ENCODE results near the gene RBMS3.

The RBMS3 gene

DNA sequence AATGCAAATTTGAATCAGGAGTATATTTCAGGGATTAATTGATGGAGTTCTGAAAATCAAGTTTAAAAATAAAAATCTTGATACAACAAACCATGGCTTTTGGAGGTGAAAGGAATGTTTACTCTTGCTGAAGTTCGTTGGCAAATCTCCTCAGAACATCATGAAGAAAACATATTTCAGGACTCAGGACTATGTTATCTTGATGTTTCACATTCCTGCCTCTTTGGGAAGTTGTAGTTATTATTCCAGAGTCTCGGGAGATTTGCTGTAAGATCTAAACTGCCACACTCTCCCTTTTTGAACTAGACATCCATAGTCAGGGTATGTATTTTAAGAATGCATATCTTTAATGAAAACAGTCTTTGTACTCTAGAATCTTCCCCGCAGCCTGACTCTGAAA lies 271.2 kb downstream of the RBMS3 start:
- DNase-seq: no peak
- Mint-ChIP-seq H3K4me1 (ENCODE audit: low read depth) (peaks cover 8% of the 10 kb centered on the region), H3K27ac (no peak overlapping the region), H3K9me3 (no peaks in the 10 kb centered on the region), H3K4me3 (no peak overlapping the region), H3K27me3 (no peaks in the 10 kb centered on the region), H3K36me3 (ENCODE audit: low read depth) (no peaks in the 10 kb centered on the region)

- Mint-ChIP-seq H3K27me3 (no peaks in the 10 kb centered on the region), H3K27ac (no peak overlapping the region), H3K9me3 (no peaks in the 10 kb centered on the region), H3K4me3 (no peak overlapping the region), H3K36me3 (ENCODE audit: low read depth) (no peaks in the 10 kb centered on the region), H3K4me1 (ENCODE audit: low read depth) (peaks cover 8% of the 10 kb centered on the region)
- no peak for DNase-seq
Observed at GRCh38 chr3:29554566-29554965, 273.7 kb downstream of the RBMS3 start.

DNA sequence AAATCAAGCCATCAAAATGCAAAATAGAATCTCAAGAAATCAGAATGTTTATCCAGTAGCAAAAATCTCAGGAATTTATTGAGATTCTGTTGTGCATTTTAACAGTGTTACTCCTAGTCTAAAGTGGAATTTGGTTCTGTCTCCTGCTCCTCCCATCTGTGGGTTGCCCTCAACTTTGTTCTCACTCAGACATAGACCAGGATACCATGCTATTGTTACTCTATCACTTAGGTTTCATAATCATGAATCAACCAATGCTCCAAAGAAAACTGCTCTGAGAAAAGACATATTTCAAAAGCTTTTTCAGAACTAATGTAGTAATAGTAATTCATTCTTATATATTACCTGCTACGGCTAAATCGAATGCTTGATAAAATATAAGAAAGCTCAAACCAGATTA lies 274.7 kb downstream of the RBMS3 start:
- no peaks in the 10 kb centered on the region for H3K27me3 Mint-ChIP-seq

GRCh38 chr3:29557186-29557585 lies 276.3 kb downstream of the RBMS3 start:
- DNase-seq: no peak
- no peak overlapping the region for H3K4me3 Mint-ChIP-seq
- H3K27ac Mint-ChIP-seq: no peak overlapping the region
- H3K36me3 Mint-ChIP-seq (ENCODE audit: low read depth): no peaks in the 10 kb centered on the region
- no peaks in the 10 kb centered on the region for H3K9me3 Mint-ChIP-seq
- peaks cover 8% of the 10 kb centered on the region for H3K4me1 Mint-ChIP-seq (ENCODE audit: low read depth)
- no peaks in the 10 kb centered on the region for H3K27me3 Mint-ChIP-seq

More for the DNA sequence above, 274.7 kb downstream of the RBMS3 start:
- Mint-ChIP-seq H3K4me1 (ENCODE audit: low read depth) (peaks cover 8% of the 10 kb centered on the region), H3K4me3 (no peak overlapping the region), H3K36me3 (ENCODE audit: low read depth) (no peaks in the 10 kb centered on the region), H3K27ac (no peak overlapping the region), H3K9me3 (no peaks in the 10 kb centered on the region)
- DNase-seq: no peak

DNA sequence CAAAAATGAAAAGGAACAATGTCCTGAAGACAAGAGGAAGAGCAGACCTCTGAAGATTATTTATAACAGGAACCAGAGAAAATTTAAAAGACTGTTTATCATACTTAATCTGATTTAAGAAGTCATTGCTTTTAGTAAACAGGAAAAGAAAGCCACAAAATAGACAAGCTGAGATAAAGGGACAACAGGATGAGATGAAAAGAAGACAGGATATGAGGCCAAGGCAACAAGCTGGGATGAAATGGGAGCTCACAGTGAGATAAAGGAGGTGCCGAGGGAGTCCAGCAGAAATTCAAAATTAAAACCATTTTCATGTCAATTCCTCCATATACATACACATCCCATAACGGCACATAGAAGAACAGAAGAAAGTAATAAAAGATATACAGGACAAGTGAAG lies 277.0 kb downstream of the RBMS3 start:
- Mint-ChIP-seq H3K27me3 (no peaks in the 10 kb centered on the region), H3K36me3 (ENCODE audit: low read depth) (no peaks in the 10 kb centered on the region), H3K27ac (no peak overlapping the region), H3K4me1 (ENCODE audit: low read depth) (peaks cover 8% of the 10 kb centered on the region), H3K9me3 (no peaks in the 10 kb centered on the region), H3K4me3 (no peak overlapping the region)
- DNase-seq: no peak

GRCh38 chr3:29559741-29560465 lies 279.0 kb downstream of the RBMS3 start:
- no peak for DNase-seq
- Mint-ChIP-seq H3K36me3 (ENCODE audit: low read depth) (no peaks in the 10 kb centered on the region), H3K4me3 (no peak overlapping the region), H3K9me3 (no peaks in the 10 kb centered on the region), H3K27ac (no peak overlapping the region), H3K4me1 (ENCODE audit: low read depth) (peaks cover 2% of the 10 kb centered on the region), H3K27me3 (no peaks in the 10 kb centered on the region)

- Mint-ChIP-seq H3K36me3 (ENCODE audit: low read depth) (no peaks in the 10 kb centered on the region), H3K27me3 (no peaks in the 10 kb centered on the region), H3K27ac (no peak overlapping the region), H3K4me1 (ENCODE audit: low read depth) (no peaks in the 10 kb centered on the region), H3K9me3 (no peaks in the 10 kb centered on the region), H3K4me3 (no peak overlapping the region)
- no peak for DNase-seq
Observed at GRCh38 chr3:29561651-29562149, 280.8 kb downstream of the RBMS3 start.

GRCh38 chr3:29565236-29565635 lies 284.4 kb downstream of the RBMS3 start:
- Mint-ChIP-seq H3K27me3 (no peaks in the 10 kb centered on the region), H3K4me1 (ENCODE audit: low read depth) (no peaks in the 10 kb centered on the region), H3K27ac (no peak overlapping the region), H3K36me3 (ENCODE audit: low read depth) (no peaks in the 10 kb centered on the region), H3K4me3 (no peak overlapping the region), H3K9me3 (no peaks in the 10 kb centered on the region)
- no peak for DNase-seq

DNA sequence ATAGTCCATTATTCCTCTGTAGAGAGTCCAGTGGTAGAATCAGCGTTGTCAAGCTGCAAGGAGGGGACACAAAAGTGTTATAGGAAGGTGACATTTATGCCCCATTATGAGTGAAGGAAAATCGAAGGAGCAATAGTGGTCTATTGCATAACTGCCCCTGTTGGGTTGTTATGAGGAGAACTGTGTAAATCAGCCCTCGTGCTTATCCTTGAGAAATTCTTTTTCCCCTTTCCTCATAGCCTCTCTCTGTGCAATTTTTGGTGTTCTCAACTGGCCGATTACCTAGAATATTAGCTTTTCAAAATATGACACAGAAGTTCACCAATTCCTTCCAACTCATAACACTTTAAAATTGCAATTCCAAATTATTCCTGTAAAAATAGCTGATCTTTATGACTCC lies 286.6 kb downstream of the RBMS3 start:
- Mint-ChIP-seq H3K36me3 (ENCODE audit: low read depth) (no peaks in the 10 kb centered on the region), H3K4me3 (no peak overlapping the region), H3K4me1 (ENCODE audit: low read depth) (no peaks in the 10 kb centered on the region), H3K27ac (no peak overlapping the region), H3K27me3 (no peaks in the 10 kb centered on the region), H3K9me3 (peaks cover 2% of the 10 kb centered on the region)
- no peak for DNase-seq

GRCh38 chr3:29568355-29568754 lies 287.5 kb downstream of the RBMS3 start:
- H3K9me3 Mint-ChIP-seq: peaks cover 2% of the 10 kb centered on the region
- H3K4me3 Mint-ChIP-seq: no peak overlapping the region
- H3K36me3 Mint-ChIP-seq (ENCODE audit: low read depth): no peaks in the 10 kb centered on the region
- DNase-seq: no peak
- H3K4me1 Mint-ChIP-seq (ENCODE audit: low read depth): no peaks in the 10 kb centered on the region
- no peak overlapping the region for H3K27ac Mint-ChIP-seq
- H3K27me3 Mint-ChIP-seq: no peaks in the 10 kb centered on the region

DNA sequence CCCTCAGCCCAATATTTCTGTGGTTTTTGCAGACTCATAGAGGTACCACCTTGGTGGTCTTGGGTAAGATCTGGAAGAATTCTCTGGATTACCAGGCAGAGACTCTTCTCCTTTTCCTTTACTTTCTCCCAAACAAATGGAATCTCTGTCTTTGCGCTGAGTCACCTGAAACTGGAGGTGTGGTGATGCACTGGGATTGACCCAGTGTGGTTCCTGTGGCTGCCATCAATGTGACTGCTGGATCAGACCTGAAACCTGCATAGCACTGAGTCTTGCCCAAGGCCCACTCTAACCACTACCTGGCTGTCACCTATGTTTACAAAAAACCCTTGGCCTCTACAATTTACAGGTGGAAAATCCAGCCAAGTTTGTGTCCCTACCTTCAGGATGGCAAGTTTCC lies 295.3 kb downstream of the RBMS3 start:
- Mint-ChIP-seq H3K4me1 (ENCODE audit: low read depth) (no peaks in the 10 kb centered on the region), H3K27me3 (no peaks in the 10 kb centered on the region), H3K36me3 (ENCODE audit: low read depth) (no peaks in the 10 kb centered on the region), H3K9me3 (peaks cover 1% of the 10 kb centered on the region), H3K4me3 (no peak overlapping the region), H3K27ac (no peak overlapping the region)
- no peak for DNase-seq

GRCh38 chr3:29576675-29577074 lies 295.8 kb downstream of the RBMS3 start:
- Mint-ChIP-seq H3K27me3 (no peaks in the 10 kb centered on the region), H3K27ac (no peak overlapping the region), H3K4me3 (no peak overlapping the region), H3K4me1 (ENCODE audit: low read depth) (no peaks in the 10 kb centered on the region), H3K9me3 (no peaks in the 10 kb centered on the region), H3K36me3 (ENCODE audit: low read depth) (no peaks in the 10 kb centered on the region)
- DNase-seq: no peak

DNA sequence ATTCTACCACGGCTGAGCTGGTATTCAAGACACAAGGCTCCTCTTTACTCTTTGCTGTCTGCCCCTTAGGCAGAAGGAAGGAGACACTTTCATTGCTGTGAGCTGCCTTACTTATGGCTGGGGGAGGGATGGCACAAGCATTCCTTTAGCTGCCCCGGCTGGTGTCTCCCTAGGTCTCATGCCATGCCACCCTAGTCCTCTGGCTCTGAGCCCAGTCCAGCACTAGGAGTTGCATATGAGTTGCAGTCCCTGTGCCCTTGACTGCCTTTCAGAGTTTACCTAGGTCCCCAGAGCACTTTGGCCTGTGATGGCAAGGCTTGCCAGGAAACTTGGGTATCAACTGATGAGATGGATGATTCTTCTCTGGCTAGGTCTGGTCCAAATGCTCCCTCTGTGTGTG lies 296.4 kb downstream of the RBMS3 start:
- H3K36me3 Mint-ChIP-seq (ENCODE audit: low read depth): no peaks in the 10 kb centered on the region
- no peak overlapping the region for H3K27ac Mint-ChIP-seq
- no peaks in the 10 kb centered on the region for H3K27me3 Mint-ChIP-seq
- no peaks in the 10 kb centered on the region for H3K4me1 Mint-ChIP-seq (ENCODE audit: low read depth)
- no peak for DNase-seq
- no peaks in the 10 kb centered on the region for H3K9me3 Mint-ChIP-seq
- no peak overlapping the region for H3K4me3 Mint-ChIP-seq

- no peak overlapping the region for H3K27ac Mint-ChIP-seq
- no peaks in the 10 kb centered on the region for H3K36me3 Mint-ChIP-seq (ENCODE audit: low read depth)
- H3K27me3 Mint-ChIP-seq: no peaks in the 10 kb centered on the region
- H3K4me3 Mint-ChIP-seq: no peak overlapping the region
- DNase-seq: no peak
- no peaks in the 10 kb centered on the region for H3K4me1 Mint-ChIP-seq (ENCODE audit: low read depth)
- H3K9me3 Mint-ChIP-seq: no peaks in the 10 kb centered on the region
Observed at GRCh38 chr3:29581311-29581710, 300.4 kb downstream of the RBMS3 start.

DNA sequence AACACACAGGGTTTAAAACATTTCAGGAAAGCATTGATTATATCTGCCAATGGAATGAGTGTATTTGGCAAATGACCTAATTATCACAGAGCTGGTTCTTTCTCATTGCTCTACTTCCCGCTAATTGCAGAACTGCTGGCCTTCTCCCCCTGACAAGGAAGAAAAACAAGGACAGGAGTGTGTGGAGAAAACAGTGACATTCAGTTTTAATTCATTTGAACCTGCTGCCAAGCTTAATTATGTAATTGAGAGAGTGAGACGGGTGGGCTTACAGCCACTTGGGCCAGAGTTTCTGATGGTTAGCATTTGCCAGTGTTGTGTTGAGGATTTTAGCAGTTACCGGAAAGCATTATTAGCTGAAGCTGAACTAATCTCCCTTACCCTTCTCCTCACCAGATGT lies 301.4 kb downstream of the RBMS3 start:
- Mint-ChIP-seq H3K9me3 (no peaks in the 10 kb centered on the region), H3K4me3 (no peak overlapping the region), H3K27me3 (no peaks in the 10 kb centered on the region), H3K4me1 (ENCODE audit: low read depth) (no peaks in the 10 kb centered on the region), H3K27ac (no peak overlapping the region), H3K36me3 (ENCODE audit: low read depth) (no peaks in the 10 kb centered on the region)
- DNase-seq: no peak

GRCh38 chr3:29583861-29584260 lies 303.0 kb downstream of the RBMS3 start:
- Mint-ChIP-seq H3K27ac (no peak overlapping the region), H3K4me3 (no peak overlapping the region), H3K4me1 (ENCODE audit: low read depth) (no peaks in the 10 kb centered on the region), H3K36me3 (ENCODE audit: low read depth) (no peaks in the 10 kb centered on the region), H3K9me3 (no peaks in the 10 kb centered on the region), H3K27me3 (no peaks in the 10 kb centered on the region)
- no peak for DNase-seq
